Ascending aorta (tissue), 2 donors: ENCODE data around the gene PPP2R5A. TPM values are rescaled to one million over a fixed set of nuclear protein-coding genes. Genes with fewer than 3 reads are reported as not detected.
A peak's percentile ranks its signal among the peaks of the same experiment; 100 is the strongest.

Experiments used
- DNase-seq, 2 donors: peaks; one replicate each; pipeline ENCODE4 v3.0.0-alpha.2; 2019; ENCODE audit warnings: low spot score in 2 of 2
- H3K27ac ChIP-seq, 2 donors: fragments of 200-600 bp; sonication (generic); one replicate each; pipeline ENCODE4 v1.5.1; 2016 to 2017; ENCODE audit warnings: mild to moderate bottlenecking in 1 of 2
- H3K27me3 ChIP-seq: fragments of 200-600 bp; sonication (generic); one replicate; pipeline ENCODE4 v1.5.1; 2017
- H3K36me3 ChIP-seq, 2 donors: fragments of 200-600 bp; sonication (generic); one replicate each; pipeline ENCODE4 v1.5.1; 2016
- H3K4me1 ChIP-seq, 2 donors: fragments of 200-600 bp; sonication (generic); one replicate each; pipeline ENCODE4 v1.5.1; 2016 to 2017; ENCODE audit warnings: mild to moderate bottlenecking in 1 of 2
- H3K4me3 ChIP-seq, 2 donors: fragments of 200-600 bp; sonication (generic); one replicate each; pipeline ENCODE4 v1.5.1; 2016 to 2017; ENCODE audit warnings: mild to moderate bottlenecking in 1 of 2
- H3K9me3 ChIP-seq, 2 donors: fragments of 200-600 bp; sonication (generic); one replicate each; pipeline ENCODE4 v1.5.1; 2016
- intact Hi-C: fragments of 100-400 bp; cut with DNase I; formaldehyde crosslinking; loops from one replicate; pipeline ENCODE4 v1.15.1; 2023
- total RNA-seq: library from RNA; depleted of rRNA; stranded (reverse); fragments of >200 nt; gene quantifications from one replicate; pipeline ENCODE4 v1.1.0, GENCODE V29; 2016
- TF ChIP-seq, protein P1 (sequence below), 3 experiments: fragments of 200-600 bp in 2 of 3; fragments of 450-650 bp in 1 of 3; sonication (generic) in 2 of 3; IDR thresholded peaks; one replicate each; pipeline ENCODE4 v1.5.1; 2016 to 2019; ENCODE audit warnings: antibody characterized with exemption in 3 of 3, mild to moderate bottlenecking in 1 of 3, moderate library complexity in 1 of 3

Gene PPP2R5A
- total RNA-seq, 1 donor from 2014 or later = 64.7 TPM

DNA sequence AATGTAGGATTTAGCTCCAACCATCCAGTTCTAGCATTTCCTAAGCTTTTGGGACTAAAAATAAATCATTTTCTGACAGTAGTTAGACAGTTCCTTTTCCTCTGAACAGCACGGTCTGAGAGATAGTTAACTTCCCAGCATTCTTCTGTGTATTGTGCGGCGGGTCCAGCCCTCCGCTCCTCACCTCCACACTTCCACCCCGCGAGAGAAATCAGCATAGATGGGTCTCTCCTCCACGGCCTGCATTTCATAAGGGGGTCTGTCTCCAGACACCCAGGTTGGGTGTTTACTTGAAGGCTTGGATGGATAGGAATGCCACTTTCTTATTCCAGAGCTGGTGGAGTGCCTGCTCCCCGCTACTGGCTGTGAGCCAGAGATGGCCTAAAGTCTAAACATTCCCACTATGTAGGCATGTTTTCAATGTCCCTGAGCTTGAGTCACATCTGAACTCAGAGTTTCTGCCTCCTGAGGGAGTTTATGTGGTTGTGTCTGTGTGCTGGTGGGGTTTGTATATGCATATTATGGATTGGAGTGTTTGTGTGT, 38.0 kb upstream of the PPP2R5A start:
- no peak overlapping the region for H3K4me3 ChIP-seq
- TF ChIP-seq, protein P1, sequence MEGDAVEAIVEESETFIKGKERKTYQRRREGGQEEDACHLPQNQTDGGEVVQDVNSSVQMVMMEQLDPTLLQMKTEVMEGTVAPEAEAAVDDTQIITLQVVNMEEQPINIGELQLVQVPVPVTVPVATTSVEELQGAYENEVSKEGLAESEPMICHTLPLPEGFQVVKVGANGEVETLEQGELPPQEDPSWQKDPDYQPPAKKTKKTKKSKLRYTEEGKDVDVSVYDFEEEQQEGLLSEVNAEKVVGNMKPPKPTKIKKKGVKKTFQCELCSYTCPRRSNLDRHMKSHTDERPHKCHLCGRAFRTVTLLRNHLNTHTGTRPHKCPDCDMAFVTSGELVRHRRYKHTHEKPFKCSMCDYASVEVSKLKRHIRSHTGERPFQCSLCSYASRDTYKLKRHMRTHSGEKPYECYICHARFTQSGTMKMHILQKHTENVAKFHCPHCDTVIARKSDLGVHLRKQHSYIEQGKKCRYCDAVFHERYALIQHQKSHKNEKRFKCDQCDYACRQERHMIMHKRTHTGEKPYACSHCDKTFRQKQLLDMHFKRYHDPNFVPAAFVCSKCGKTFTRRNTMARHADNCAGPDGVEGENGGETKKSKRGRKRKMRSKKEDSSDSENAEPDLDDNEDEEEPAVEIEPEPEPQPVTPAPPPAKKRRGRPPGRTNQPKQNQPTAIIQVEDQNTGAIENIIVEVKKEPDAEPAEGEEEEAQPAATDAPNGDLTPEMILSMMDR (IDR thresholded peaks at IDR 0.05) = no peak
- intact Hi-C loops = no loop called here
- H3K27ac ChIP-seq = peak overlapping the region in 1 of 2 donors; percentile 3
- no peaks in the 10 kb centered on the region for H3K27me3 ChIP-seq
- no peak for DNase-seq
- H3K36me3 ChIP-seq = no peaks in the 10 kb centered on the region
- no peaks in the 10 kb centered on the region for H3K4me1 ChIP-seq
- H3K9me3 ChIP-seq = no peaks in the 10 kb centered on the region

DNA sequence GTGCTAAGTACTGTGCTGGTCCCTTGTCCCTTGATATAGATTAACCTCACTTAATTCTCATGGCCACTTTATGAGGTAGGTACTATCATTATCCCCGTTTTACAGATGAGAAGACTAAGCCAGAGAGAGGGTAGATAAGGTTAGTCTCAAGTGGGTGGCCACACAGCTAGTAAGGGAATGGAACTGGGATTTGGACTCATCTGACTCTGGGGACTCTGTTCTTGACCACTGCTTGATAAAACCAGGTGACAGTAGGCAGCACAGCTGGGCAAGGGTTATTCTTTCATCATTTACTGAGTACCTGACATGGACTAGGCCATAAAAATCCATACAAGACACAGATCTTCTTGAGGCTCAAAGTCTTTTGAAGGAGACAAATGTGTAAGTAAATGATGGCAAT, 37.2 kb upstream of the PPP2R5A start:
- intact Hi-C loops = no loop called here
- no peaks in the 10 kb centered on the region for H3K36me3 ChIP-seq
- TF ChIP-seq, protein P1 (IDR thresholded peaks at IDR 0.05) = no peak

DNA sequence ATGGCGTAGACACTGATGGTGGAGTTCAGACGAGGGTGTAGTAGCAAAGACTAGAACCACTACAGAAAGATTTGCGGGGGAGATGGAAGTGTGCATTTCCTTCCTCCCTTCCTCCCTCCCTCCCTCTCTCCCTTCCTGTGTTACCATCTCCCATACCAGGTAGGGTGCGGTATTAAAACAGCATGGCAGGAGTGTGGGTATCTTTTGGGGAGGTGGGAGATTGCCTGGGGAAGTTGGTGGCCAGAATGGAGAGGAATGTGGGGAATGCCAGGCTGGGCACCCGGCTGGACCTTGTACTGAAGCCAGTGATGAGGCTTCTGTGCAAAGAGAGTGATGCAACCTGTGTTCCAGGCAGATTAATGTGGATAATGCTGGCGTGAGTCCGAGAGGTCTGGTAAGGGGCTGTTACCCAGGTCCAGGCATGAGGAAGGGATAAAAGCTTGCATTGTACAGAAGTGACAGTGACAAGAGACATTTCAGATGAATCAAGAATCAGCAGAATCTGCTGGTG, 30.3 kb upstream of the PPP2R5A start:
- no peaks in the 10 kb centered on the region for H3K36me3 ChIP-seq
- H3K4me3 ChIP-seq = no peak overlapping the region
- H3K27ac ChIP-seq = no peak overlapping the region
- H3K27me3 ChIP-seq = no peaks in the 10 kb centered on the region
- intact Hi-C loops = no loop called here
- TF ChIP-seq, protein P1 (IDR thresholded peaks at IDR 0.05) = no peak
- no peaks in the 10 kb centered on the region for H3K4me1 ChIP-seq
- no peaks in the 10 kb centered on the region for H3K9me3 ChIP-seq
- DNase-seq = no peak

More for the DNA sequence above, 37.2 kb upstream of the PPP2R5A start:
- DNase-seq = no peak
- no peak overlapping the region for H3K27ac ChIP-seq
- no peak overlapping the region for H3K4me3 ChIP-seq
- H3K27me3 ChIP-seq = no peaks in the 10 kb centered on the region
- no peaks in the 10 kb centered on the region for H3K9me3 ChIP-seq
- H3K4me1 ChIP-seq = no peaks in the 10 kb centered on the region

DNA sequence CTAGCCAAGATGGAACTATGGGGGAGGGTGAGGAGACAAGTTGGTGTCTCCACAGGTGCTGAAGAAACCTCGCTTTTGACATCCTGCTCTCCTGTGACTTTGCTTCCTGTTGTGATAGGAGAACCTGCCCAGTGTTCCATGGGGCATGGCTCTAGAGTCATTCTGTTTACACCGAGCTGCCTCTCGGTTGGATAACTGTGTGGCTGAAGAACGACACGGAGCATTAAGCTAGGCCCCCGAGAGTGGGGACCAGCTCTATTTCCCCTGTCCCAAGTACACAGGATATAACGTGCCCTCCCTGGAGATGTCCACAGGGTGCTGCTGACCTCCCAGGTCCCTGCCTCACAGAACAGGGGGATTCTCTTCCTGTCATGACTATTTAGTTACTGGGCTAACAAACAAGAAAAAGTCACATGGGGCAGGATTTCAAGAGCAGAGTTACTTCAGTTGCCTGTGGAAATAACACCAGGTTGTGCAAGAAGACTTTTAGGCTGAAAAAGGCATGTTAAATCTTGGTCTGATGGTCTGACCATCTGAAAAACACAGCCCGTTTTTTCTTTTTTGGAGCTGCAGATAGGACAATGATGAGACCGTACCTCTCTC, 29.4 kb upstream of the PPP2R5A start:
- intact Hi-C loops = no loop called here
- Histone ChIP-seq H3K4me1 (no peaks in the 10 kb centered on the region), H3K9me3 (no peaks in the 10 kb centered on the region), H3K36me3 (no peaks in the 10 kb centered on the region), H3K27ac (no peak overlapping the region), H3K4me3 (no peak overlapping the region), H3K27me3 (no peaks in the 10 kb centered on the region)
- DNase-seq = no peak
- TF ChIP-seq, protein P1 (IDR thresholded peaks at IDR 0.05) = no peak

DNA sequence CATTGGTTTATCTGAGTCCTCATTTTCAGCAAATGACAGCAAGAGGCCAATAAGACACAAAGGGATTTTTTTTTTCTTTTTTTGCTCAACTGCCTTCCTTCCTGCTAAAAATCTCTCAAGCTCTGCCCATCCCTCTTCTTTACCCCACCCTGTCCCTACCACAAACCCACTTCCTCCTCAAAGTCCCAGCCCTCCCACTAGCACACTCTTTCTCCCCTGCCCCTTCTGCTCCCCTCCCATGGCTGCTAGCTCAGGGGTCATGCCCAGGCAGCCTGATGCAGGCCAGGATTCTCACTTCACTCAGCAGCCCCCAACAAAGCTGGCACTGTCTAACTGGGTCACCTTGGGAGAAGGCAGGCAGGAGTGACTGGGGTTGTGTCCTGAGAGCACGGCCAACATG, 28.8 kb upstream of the PPP2R5A start:
- no peak overlapping the region for H3K4me3 ChIP-seq
- no peaks in the 10 kb centered on the region for H3K27me3 ChIP-seq
- DNase-seq = no peak
- TF ChIP-seq, protein P1 (IDR thresholded peaks at IDR 0.05) = no peak
- H3K36me3 ChIP-seq = no peaks in the 10 kb centered on the region
- H3K27ac ChIP-seq = no peak overlapping the region
- no peaks in the 10 kb centered on the region for H3K4me1 ChIP-seq
- no peaks in the 10 kb centered on the region for H3K9me3 ChIP-seq
- intact Hi-C loops = no loop called here
